Common myeloid progenitor, CD34-positive (primary cell): Measurements from ENCODE around the gene MYO1C.
"Not testable (repeated sequence)": the region's sequence is repeated elsewhere in the genome, so short reads cannot be mapped to it uniquely, and the experiment has no call there.

Experiments used
- CTCF ChIA-PET: fragments of 350-600 bp; sonication (Branson Sonifier 250); formaldehyde crosslinking; loops from one replicate; lab custom pipeline; 2021; ENCODE audit warnings: antibody characterized with exemption; lab: Charles Lee
- POLR2A ChIA-PET: fragments of 350-600 bp; sonication (Branson Sonifier 250); formaldehyde crosslinking; loops from one replicate; lab custom pipeline; 2021; ENCODE audit warnings: antibody characterized with exemption; lab: Charles Lee
- DNase-seq, 3 donors: peaks; one replicate each; pipeline versions ENCODE4 v3.0.0 to v3.0.0-alpha.2; 2013
- H3K27ac ChIP-seq, 2 experiments: 1 replicate in 1 of 2; 2 replicates in 1 of 2; pipeline ENCODE4 v1.7.0; 2013; ENCODE audit warnings: inconsistent platforms in 2 of 2, low read length in 2 of 2, mild to moderate bottlenecking in 2 of 2, low read depth in 1 of 2, moderate library complexity in 1 of 2; ENCODE audit not compliant: severe bottlenecking in 2 of 2, insufficient read depth in 1 of 2, poor library complexity in 1 of 2
- H3K27me3 ChIP-seq, 5 experiments: replicated peaks in 2 of 5; 1 replicate in 3 of 5; 2 replicates in 2 of 5; pipeline versions ENCODE4 v1.6.1 to v1.7.0; 2013; ENCODE audit warnings: low read length in 4 of 5, mild to moderate bottlenecking in 2 of 5, moderate library complexity in 2 of 5, inconsistent platforms in 1 of 5; ENCODE audit not compliant: insufficient read depth in 5 of 5, control insufficient read depth in 4 of 5
- H3K36me3 ChIP-seq, 4 experiments: 1 replicate in 2 of 4; 2 replicates in 2 of 4; pipeline versions ENCODE4 v1.6.1 to v1.7.0; 2013; ENCODE audit warnings: low read length in 3 of 4, control low read depth in 1 of 4, mild to moderate bottlenecking in 1 of 4; ENCODE audit not compliant: control insufficient read depth in 4 of 4, insufficient read depth in 4 of 4
- H3K4me1 ChIP-seq, 4 experiments: 1 replicate in 3 of 4; 2 replicates in 1 of 4; pipeline versions ENCODE4 v1.6.1 to v1.7.1; 2013; ENCODE audit warnings: low read length in 3 of 4, mild to moderate bottlenecking in 3 of 4, control low read depth in 1 of 4, inconsistent platforms in 1 of 4, moderate library complexity in 1 of 4; ENCODE audit not compliant: control insufficient read depth in 4 of 4, insufficient read depth in 4 of 4; ENCODE audit errors: control extremely low read depth in 1 of 4
- H3K4me3 ChIP-seq, 7 experiments: 1 replicate in 4 of 7; 2 replicates in 3 of 7; pipeline versions ENCODE4 v1.5.1 to v1.7.0; 2013; ENCODE audit warnings: mild to moderate bottlenecking in 7 of 7, low read length in 6 of 7, moderate library complexity in 6 of 7, inconsistent platforms in 2 of 7, low read depth in 2 of 7, control low read depth in 1 of 7; ENCODE audit not compliant: insufficient read depth in 4 of 7, control insufficient read depth in 1 of 7; ENCODE audit errors: extremely low read depth in 1 of 7
- H3K9me3 ChIP-seq, 5 experiments: 1 replicate in 4 of 5; 2 replicates in 1 of 5; pipeline versions ENCODE4 v1.6.1 to v1.7.1; 2013; ENCODE audit warnings: low read length in 4 of 5, mild to moderate bottlenecking in 2 of 5, inconsistent platforms in 1 of 5, low read depth in 1 of 5, moderate library complexity in 1 of 5; ENCODE audit not compliant: control insufficient read depth in 4 of 5, insufficient read depth in 2 of 5; ENCODE audit errors: control extremely low read depth in 1 of 5
- WGBS: methylation state at CpG from one replicate; pipeline ENCODE4 v1.1.5; 2013; ENCODE audit not compliant: insufficient coverage; 5-methylcytosine and 5-hydroxymethylcytosine counted together

MYO1C gene

GRCh38 chr17:1423456-1424135 lies 68.9 kb downstream of the MYO1C start:
- ChIA-PET POLR2A (no interaction called here), CTCF (interaction anchor here (0.6 to 2.0 kb wide), 5 partner anchors 10 to 82 kb away, joined by 3 to 6 read pairs (median 4); no protein-coding TSS in a partner anchor)
- Histone ChIP-seq H3K36me3 (peaks cover 12 to 45% (median 32%) of the 10 kb centered on the region in 4 experiments), H3K4me1 (no peaks in the 10 kb centered on the region), H3K9me3 (no peaks in the 10 kb centered on the region), H3K27ac (no peak overlapping the region), H3K4me3 (no peak overlapping the region), H3K27me3 (no peaks in the 10 kb centered on the region)
- no peak for DNase-seq
- whole genome bisulfite sequencing = 92% methylated on average over 4 of the region's 10 CpGs

GRCh38 chr17:1422885-1423284 lies 69.6 kb downstream of the MYO1C start:
- no peak overlapping the region for H3K27ac ChIP-seq
- ChIA-PET POLR2A (no interaction called here), CTCF (interaction anchor here (1.2 kb wide), 1 partner anchor 27 kb away, joined by 3 read pairs; no protein-coding TSS in a partner anchor)
- H3K27me3 ChIP-seq = no peaks in the 10 kb centered on the region
- no peak overlapping the region for H3K4me3 ChIP-seq
- no peaks in the 10 kb centered on the region for H3K4me1 ChIP-seq
- WGBS = 89% methylated on average over 5 of the region's 7 CpGs
- H3K36me3 ChIP-seq = peaks cover 12 to 45% (median 32%) of the 10 kb centered on the region in 4 experiments
- DNase-seq = no peak
- no peaks in the 10 kb centered on the region for H3K9me3 ChIP-seq

- peaks cover 12 to 45% (median 32%) of the 10 kb centered on the region in 4 experiments for H3K36me3 ChIP-seq
- H3K4me1 ChIP-seq = no peaks in the 10 kb centered on the region
- no peaks in the 10 kb centered on the region for H3K9me3 ChIP-seq
- CTCF ChIA-PET = no interaction called here
- POLR2A ChIA-PET = no interaction called here
- H3K27me3 ChIP-seq = no peaks in the 10 kb centered on the region
- no peak overlapping the region for H3K4me3 ChIP-seq
- DNase-seq = no peak
- no peak overlapping the region for H3K27ac ChIP-seq
- 100% methylated on average over 6 of the region's 11 CpGs for WGBS
Observed at GRCh38 chr17:1421470-1421869, 71.0 kb downstream of the MYO1C start.

- ChIA-PET POLR2A (no interaction called here), CTCF (no interaction called here)
- whole genome bisulfite sequencing = 100% methylated on average over 1 of the region's 2 CpGs
- peaks cover 12 to 42% (median 30%) of the 10 kb centered on the region in 4 experiments for H3K36me3 ChIP-seq
- no peak overlapping the region for H3K27ac ChIP-seq
- no peaks in the 10 kb centered on the region for H3K9me3 ChIP-seq
- no peak for DNase-seq
- no peaks in the 10 kb centered on the region for H3K4me1 ChIP-seq
- no peaks in the 10 kb centered on the region for H3K27me3 ChIP-seq
- H3K4me3 ChIP-seq = no peak overlapping the region
Observed at GRCh38 chr17:1420981-1421380, 71.5 kb downstream of the MYO1C start.

DNA sequence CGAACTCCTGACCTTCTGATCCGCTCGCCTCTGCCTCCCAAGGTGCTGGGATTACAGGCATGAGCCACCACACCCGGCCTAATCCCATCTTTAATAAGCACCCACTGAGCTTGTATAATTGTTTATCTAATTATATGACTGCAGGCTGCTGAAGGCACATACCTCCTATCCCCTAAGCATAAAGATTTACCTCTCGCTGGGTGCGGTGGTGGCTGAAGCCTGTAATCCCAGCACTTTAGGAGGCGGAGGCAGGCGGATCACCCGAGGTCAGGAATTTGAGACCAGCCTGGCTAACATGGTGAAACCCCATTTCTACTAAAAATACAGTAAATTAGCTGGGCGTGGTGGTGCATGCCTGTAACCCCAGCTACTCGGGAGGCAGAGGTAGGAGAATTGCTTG lies 72.3 kb downstream of the MYO1C start:
- H3K4me1 ChIP-seq = no peaks in the 10 kb centered on the region
- POLR2A ChIA-PET = no interaction called here
- H3K27me3 ChIP-seq = no peaks in the 10 kb centered on the region
- H3K36me3 ChIP-seq = peaks cover 10 to 35% (median 27%) of the 10 kb centered on the region in 4 experiments
- CTCF ChIA-PET = no interaction called here
- DNase-seq = no peak
- 96% methylated on average over 9 of the region's 11 CpGs for WGBS
- no peak overlapping the region for H3K27ac ChIP-seq
- H3K4me3 ChIP-seq = no peak overlapping the region
- H3K9me3 ChIP-seq = no peaks in the 10 kb centered on the region

DNA sequence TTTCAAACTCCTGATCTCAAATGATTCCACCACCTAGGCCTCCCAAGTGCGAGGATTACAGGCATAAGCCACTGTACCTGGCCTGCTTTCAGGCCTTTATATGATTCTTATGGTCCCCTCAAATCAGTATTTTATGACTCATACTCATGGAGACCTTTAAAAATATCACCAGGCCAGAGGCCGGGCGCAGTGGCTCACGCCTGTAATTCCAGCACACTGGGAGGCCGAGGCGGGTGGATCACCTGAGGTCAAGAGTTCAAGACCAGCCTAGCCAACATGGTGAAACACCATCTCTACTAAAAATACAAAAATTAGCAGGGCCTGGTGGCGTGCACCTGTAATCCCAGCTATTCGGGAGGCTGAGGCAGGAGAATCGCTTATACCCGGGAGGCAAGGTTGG lies 74.0 kb downstream of the MYO1C start:
- DNase-seq, H3K4me3 ChIP-seq, H3K27ac ChIP-seq, H3K27me3 ChIP-seq, H3K9me3 ChIP-seq, CTCF ChIA-PET, H3K4me1 ChIP-seq: not testable (repeated sequence)
- POLR2A ChIA-PET = interaction anchor here (0.6 kb wide), 2 partner anchors 95 to 209 kb away, joined by 3 to 4 read pairs; no protein-coding TSS in a partner anchor
- 98% methylated on average over 9 of the region's 10 CpGs for WGBS
- H3K36me3 ChIP-seq = peaks cover 10 to 26% (median 20%) of the 10 kb centered on the region in 4 experiments

- H3K36me3 ChIP-seq = peaks cover under 1 to 10% (median 6%) of the 10 kb centered on the region in 4 experiments
- no peaks in the 10 kb centered on the region for H3K9me3 ChIP-seq
- ChIA-PET POLR2A (interaction anchor here (1.1 kb wide), 1 partner anchor 27 kb away, joined by 3 read pairs; no protein-coding TSS in a partner anchor), CTCF (interaction anchor here (0.7 kb wide), 1 partner anchor 36 kb away, joined by 3 read pairs; no protein-coding TSS in a partner anchor)
- DNase-seq = no peak
- no peak overlapping the region for H3K4me3 ChIP-seq
- 100% methylated on average over 4 of the region's 5 CpGs for WGBS
- H3K4me1 ChIP-seq = peaks cover 0 to 3% (median under 1%) of the 10 kb centered on the region in 4 experiments
- no peaks in the 10 kb centered on the region for H3K27me3 ChIP-seq
- no peak overlapping the region for H3K27ac ChIP-seq
Observed at GRCh38 chr17:1416414-1416813, 76.1 kb downstream of the MYO1C start.
